Central memory CD4-positive, alpha-beta T cell (primary cell): Measurements from ENCODE around the gene PCA3.

Experiments
- DNase-seq: peaks from one replicate; pipeline ENCODE4 v3.0.0; 2022

Gene PCA3

GRCh38 chr9:76758476-76758875 lies 5.8 kb upstream of the PCA3 start:
- DNase-seq = no peak

- no peak for DNase-seq
These were observed 4.5 kb upstream of the PCA3 start for GRCh38 chr9:76759732-76760131.

GRCh38 chr9:76761448-76761847 lies 2.8 kb upstream of the PCA3 start:
- DNase-seq = no peak

GRCh38 chr9:76766126-76766525 lies 1.9 kb downstream of the PCA3 start:
- DNase-seq = no peak

GRCh38 chr9:76772686-76773445 lies 8.6 kb downstream of the PCA3 start:
- DNase-seq = no peak

- no peak for DNase-seq
These were observed 20.6 kb downstream of the PCA3 start for GRCh38 chr9:76784881-76785280.

- DNase-seq = no peak
These were observed 21.3 kb downstream of the PCA3 start for GRCh38 chr9:76785501-76785900.

- no peak for DNase-seq
These were observed 23.4 kb downstream of the PCA3 start for GRCh38 chr9:76787677-76788076.

GRCh38 chr9:76789840-76790239 lies 25.6 kb downstream of the PCA3 start:
- DNase-seq = no peak

- DNase-seq = no peak
These were observed 29.7 kb downstream of the PCA3 start for GRCh38 chr9:76793784-76794431.

GRCh38 chr9:76796296-76796695 lies 32.1 kb downstream of the PCA3 start:
- DNase-seq = no peak

GRCh38 chr9:76798527-76798926 lies 34.3 kb downstream of the PCA3 start:
- DNase-seq = no peak

- no peak for DNase-seq
These were observed 35.2 kb downstream of the PCA3 start for GRCh38 chr9:76799473-76799872.

- DNase-seq = no peak
These were observed 36.7 kb downstream of the PCA3 start for GRCh38 chr9:76800901-76801300.

GRCh38 chr9:76803083-76803482 lies 38.8 kb downstream of the PCA3 start:
- DNase-seq = no peak

- DNase-seq = no peak
These were observed 39.5 kb downstream of the PCA3 start for GRCh38 chr9:76803762-76804161.

GRCh38 chr9:76808636-76809035 lies 44.4 kb downstream of the PCA3 start:
- DNase-seq = no peak

GRCh38 chr9:76810377-76810957 lies 46.2 kb downstream of the PCA3 start:
- no peak for DNase-seq

GRCh38 chr9:76812591-76812990 lies 48.4 kb downstream of the PCA3 start:
- DNase-seq = no peak

GRCh38 chr9:76817489-76817888 lies 53.3 kb downstream of the PCA3 start:
- no peak for DNase-seq

- DNase-seq = no peak
These were observed 54.0 kb downstream of the PCA3 start for GRCh38 chr9:76818271-76818670.

GRCh38 chr9:76820431-76820830 lies 56.2 kb downstream of the PCA3 start:
- DNase-seq = no peak

- no peak for DNase-seq
These were observed 63.2 kb downstream of the PCA3 start for GRCh38 chr9:76827296-76828080.
